Natural killer cell (primary cell): Measurements from ENCODE around the gene UROC1. TPM values are rescaled to one million over a fixed set of nuclear protein-coding genes. Genes with fewer than 3 reads are reported as not detected.

Experiments used
- ATAC-seq, 3 donors: fragments of 150-1000 bp in 2 of 3; fragments of 200-7000 bp in 1 of 3; cut with Tn5 transposase; 1 replicate in 1 of 3; 2 replicates in 2 of 3; pipeline ENCODE4 v1.10.0; 2021; ENCODE audit warnings: mild to moderate bottlenecking in 2 of 3, moderate library complexity in 2 of 3
- DNase-seq, 2 donors: peaks; one replicate each; pipeline versions ENCODE4 v3.0.0 to v3.0.0-alpha.2; 2013 to 2021; ENCODE audit warnings: mixed read lengths in 1 of 2
- H3K27ac ChIP-seq: one replicate; pipeline ENCODE4 v1.5.1; 2013; ENCODE audit warnings: mild to moderate bottlenecking, low read length
- H3K27me3 ChIP-seq: one replicate; pipeline ENCODE4 v1.6.1; 2013; ENCODE audit warnings: low read length; ENCODE audit not compliant: control insufficient read depth, insufficient read depth
- H3K36me3 ChIP-seq: one replicate; pipeline ENCODE4 v1.6.1; 2013; ENCODE audit warnings: low read length; ENCODE audit not compliant: control insufficient read depth, insufficient read depth
- H3K4me1 ChIP-seq: one replicate; pipeline ENCODE4 v1.6.1; 2013; ENCODE audit warnings: low read length; ENCODE audit not compliant: control insufficient read depth, insufficient read depth
- H3K4me3 ChIP-seq: one replicate; pipeline ENCODE4 v1.5.1; 2013; ENCODE audit warnings: low read length
- H3K9me3 ChIP-seq: one replicate; pipeline ENCODE4 v1.6.1; 2013; ENCODE audit warnings: low read length; ENCODE audit not compliant: control insufficient read depth, insufficient read depth
- H3K27ac Mint-ChIP-seq, 2 donors: one replicate each; pipeline ENCODE4 v1.8.0; 2022; ENCODE audit warnings: mild to moderate bottlenecking in 2 of 2, mixed read lengths in 2 of 2, moderate library complexity in 1 of 2
- H3K27me3 Mint-ChIP-seq, 2 donors: one replicate each; pipeline ENCODE4 v1.8.0; 2022; ENCODE audit warnings: low read depth in 2 of 2, mixed read lengths in 2 of 2
- H3K36me3 Mint-ChIP-seq: one replicate; pipeline ENCODE4 v1.8.0; 2022; ENCODE audit warnings: mixed read lengths
- H3K4me1 Mint-ChIP-seq, 2 donors: one replicate each; pipeline ENCODE4 v1.8.0; 2022; ENCODE audit warnings: mixed read lengths in 2 of 2
- H3K4me3 Mint-ChIP-seq: one replicate; pipeline ENCODE4 v1.8.0; 2022; ENCODE audit warnings: mild to moderate bottlenecking, moderate library complexity, mixed read lengths
- H3K9me3 Mint-ChIP-seq, 2 donors: one replicate each; pipeline ENCODE4 v1.8.0; 2022; ENCODE audit warnings: mixed read lengths in 2 of 2
- CTCF ChIP-seq: fragments of 200-600 bp; IDR thresholded peaks from one replicate; pipeline ENCODE4 v1.8.0; 2022; ENCODE audit warnings: antibody characterized with exemption
- WGBS: methylation state at CpG from one replicate; pipeline ENCODE4 v1.1.7; 2013; ENCODE audit warnings: missing lambda C conversion rate; ENCODE audit not compliant: insufficient coverage; 5-methylcytosine and 5-hydroxymethylcytosine counted together
- intact Hi-C: fragments of 100-400 bp; cut with micrococcal nuclease; formaldehyde crosslinking; loops from one replicate; pipeline ENCODE4 v1.14.2; 2022
- total RNA-seq, 4 donors: library from RNA; stranded (reverse); fragments of 120-200 nt in 1 of 4; gene quantifications; one replicate each; pipeline versions ENCODE4 v1.2.3 to v1.2.4, GENCODE V29; 2013 to 2022

The UROC1 gene
- total RNA-seq, 3 donors from 2014 or later (not counting 1 experiment from before 2014, with no cell fraction given), result not detected

GRCh38 chr3:126447456-126448106, 70.0 kb downstream of the UROC1 start:
- intact Hi-C loops, result no loop called here
- peaks cover 7 to 22% of the 10 kb centered on the region in 2 donors for H3K4me1 Mint-ChIP-seq

GRCh38 chr3:126446791-126447190, 70.8 kb downstream of the UROC1 start:
- no peaks in the 10 kb centered on the region for H3K9me3 ChIP-seq
- Mint-ChIP-seq H3K9me3 (no peaks in the 10 kb centered on the region), H3K36me3 (no peaks in the 10 kb centered on the region), H3K27ac (no peak overlapping the region), H3K4me3 (no peak overlapping the region), H3K4me1 (peaks cover 7 to 19% of the 10 kb centered on the region in 2 donors), H3K27me3 (no peaks in the 10 kb centered on the region)
- no peak overlapping the region for H3K4me3 ChIP-seq
- no peak for ATAC-seq
- no peaks in the 10 kb centered on the region for H3K4me1 ChIP-seq
- 86% methylated on average over 2 of the region's 2 CpGs for WGBS
- no peak for DNase-seq
- TF ChIP-seq CTCF, result no peak
- peaks cover 25% of the 10 kb centered on the region for H3K36me3 ChIP-seq
- no peaks in the 10 kb centered on the region for H3K27me3 ChIP-seq
- intact Hi-C loops, result no loop called here
- H3K27ac ChIP-seq, result no peak overlapping the region

More at GRCh38 chr3:126447456-126448106, 70.0 kb downstream of the UROC1 start:
- Histone ChIP-seq H3K27me3 (no peaks in the 10 kb centered on the region), H3K4me1 (no peaks in the 10 kb centered on the region), H3K4me3 (no peak overlapping the region), H3K27ac (no peak overlapping the region), H3K36me3 (peaks cover 33% of the 10 kb centered on the region), H3K9me3 (no peaks in the 10 kb centered on the region)
- H3K4me3 Mint-ChIP-seq, result no peak overlapping the region
- H3K27me3 Mint-ChIP-seq, result no peaks in the 10 kb centered on the region
- no peak for DNase-seq
- H3K27ac Mint-ChIP-seq, result peak overlapping the region in 1 of 2 donors; percentile 18
- H3K9me3 Mint-ChIP-seq, result no peaks in the 10 kb centered on the region
- TF ChIP-seq CTCF, result no peak
- no peak for ATAC-seq
- H3K36me3 Mint-ChIP-seq, result no peaks in the 10 kb centered on the region
- WGBS, result 85% methylated on average over 12 of the region's 12 CpGs

- H3K36me3 Mint-ChIP-seq, result no peaks in the 10 kb centered on the region
These were observed 71.3 kb downstream of the UROC1 start for GRCh38 chr3:126446301-126446700.

More at GRCh38 chr3:126446301-126446700, 71.3 kb downstream of the UROC1 start:
- Mint-ChIP-seq H3K4me3 (no peak overlapping the region), H3K27me3 (no peaks in the 10 kb centered on the region), H3K9me3 (no peaks in the 10 kb centered on the region), H3K27ac (no peak overlapping the region), H3K4me1 (peaks cover 7 to 14% of the 10 kb centered on the region in 2 donors)
- H3K4me1 ChIP-seq, result no peaks in the 10 kb centered on the region
- H3K27me3 ChIP-seq, result no peaks in the 10 kb centered on the region
- H3K36me3 ChIP-seq, result peaks cover 25% of the 10 kb centered on the region
- ATAC-seq (no peak), DNase-seq (no peak)
- TF ChIP-seq CTCF, result no peak
- H3K4me3 ChIP-seq, result no peak overlapping the region
- H3K27ac ChIP-seq, result no peak overlapping the region
- WGBS, result 97% methylated on average over 7 of the region's 8 CpGs
- H3K9me3 ChIP-seq, result no peaks in the 10 kb centered on the region
- intact Hi-C loops, result no loop called here
